Hematopoietic multipotent progenitor cell treated with erythropoietin and hydrocortisone succinate and interleukin-3 and kit ligand, for 6 days (in vitro differentiated cells): ENCODE results near the gene ATG4B.
A peak's percentile ranks its signal among the peaks of the same experiment; 100 is the strongest.

Experiments used
- DNase-seq: peaks from one replicate; pipeline ENCODE4 v3.0.0-alpha.2; 2015

ATG4B gene

GRCh38 chr2:241695651-241696050 is 58.2 kb downstream of the ATG4B start:
- no peak for DNase-seq

GRCh38 chr2:241701149-241701398 is 63.6 kb downstream of the ATG4B start:
- DNase-seq = no peak

DNA sequence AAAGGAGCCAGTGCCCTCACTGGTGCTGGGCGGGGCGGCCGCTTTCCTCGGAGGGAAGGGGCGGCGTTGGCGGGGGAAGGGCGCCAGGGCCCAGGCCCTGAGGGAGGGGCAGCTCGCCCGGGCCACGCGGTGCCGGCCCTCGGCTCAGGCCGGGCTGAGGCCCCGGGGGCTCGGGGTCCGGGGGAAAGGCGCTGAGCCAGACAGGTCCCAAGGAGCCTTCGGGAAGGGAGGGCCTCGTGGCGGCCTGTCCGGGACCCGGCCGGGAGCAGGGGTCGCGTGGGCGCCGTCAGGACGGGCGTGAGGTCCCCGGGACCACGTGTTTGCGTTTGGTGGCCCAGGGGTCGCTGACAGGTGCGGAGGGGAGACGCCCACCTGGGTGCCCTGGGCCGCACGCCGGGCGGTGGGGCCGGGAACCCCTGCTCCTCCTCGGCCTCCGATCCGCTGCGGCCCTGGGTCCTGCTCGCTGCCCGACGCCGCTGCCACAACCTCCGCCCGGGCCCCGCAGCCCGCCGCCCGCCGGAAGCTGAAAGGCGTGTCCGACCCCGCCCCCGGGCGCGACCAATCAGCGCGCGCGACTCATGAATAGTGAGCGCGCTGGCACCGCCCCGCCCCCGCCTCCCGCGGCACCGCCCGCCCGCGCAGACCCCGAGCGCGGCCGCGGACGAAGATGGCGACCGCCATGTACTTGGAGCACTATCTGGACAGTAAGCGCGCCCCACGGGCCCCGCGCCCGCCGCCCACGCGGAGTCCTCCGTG is 64.1 kb downstream of the ATG4B start, which contains the start of gene ING5:
Gene ING5, plus strand, starts transcription at position 641 of the 756 bp plus-strand sequence. Its CDS starts 27 bp downstream, at position 668.
- DNase-seq = peak; percentile 97

DNA sequence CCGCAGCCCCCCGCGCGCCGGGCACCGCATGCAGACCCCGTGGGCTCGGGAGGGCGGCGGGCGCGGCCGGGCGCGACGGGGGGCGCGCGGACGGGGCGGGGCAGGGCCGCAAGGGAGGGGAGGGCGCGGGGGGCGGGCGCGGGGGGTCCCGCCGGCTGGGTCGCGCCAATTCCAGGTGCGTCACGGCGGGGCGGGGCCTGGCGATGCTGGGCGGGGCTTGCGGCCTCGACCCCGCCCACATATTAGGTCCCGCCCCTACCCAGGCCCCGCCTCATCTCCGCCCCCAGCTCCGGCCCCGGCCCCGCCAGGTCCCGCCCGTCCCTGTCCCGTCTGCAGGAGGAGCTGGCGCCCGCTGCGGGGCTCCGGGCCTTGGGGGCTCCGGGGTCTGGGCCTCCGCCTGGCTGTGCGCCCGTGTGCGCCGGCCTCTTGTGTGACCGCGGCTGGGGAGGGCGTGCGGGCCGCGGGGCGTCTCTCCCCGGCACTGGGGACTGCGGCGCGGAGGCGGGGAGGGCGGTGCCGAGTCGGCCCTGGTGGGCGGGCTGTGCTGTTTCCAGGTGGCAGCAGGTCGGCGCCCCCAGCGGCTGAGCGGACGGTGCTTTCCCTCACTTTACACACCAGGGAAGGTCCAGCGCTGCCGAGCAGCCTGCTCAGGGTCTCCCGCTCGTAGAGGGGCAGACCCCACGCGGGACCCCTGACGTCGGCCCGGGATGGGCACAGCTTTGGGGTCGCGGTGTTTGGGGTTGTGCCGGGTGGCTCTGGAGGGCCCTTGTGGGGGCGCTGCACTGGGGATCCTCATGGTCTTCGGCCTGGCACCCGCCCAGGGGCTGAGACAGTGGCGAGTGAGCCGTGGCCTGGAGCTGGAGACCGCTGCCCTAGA is 64.9 kb downstream of the ATG4B start:
- peak; percentile 89 for DNase-seq

- peak; percentile 34 for DNase-seq
Observed at GRCh38 chr2:241703032-241703604, 65.6 kb downstream of the ATG4B start.

GRCh38 chr2:241706537-241706936 is 69.0 kb downstream of the ATG4B start:
- DNase-seq = no peak

DNA sequence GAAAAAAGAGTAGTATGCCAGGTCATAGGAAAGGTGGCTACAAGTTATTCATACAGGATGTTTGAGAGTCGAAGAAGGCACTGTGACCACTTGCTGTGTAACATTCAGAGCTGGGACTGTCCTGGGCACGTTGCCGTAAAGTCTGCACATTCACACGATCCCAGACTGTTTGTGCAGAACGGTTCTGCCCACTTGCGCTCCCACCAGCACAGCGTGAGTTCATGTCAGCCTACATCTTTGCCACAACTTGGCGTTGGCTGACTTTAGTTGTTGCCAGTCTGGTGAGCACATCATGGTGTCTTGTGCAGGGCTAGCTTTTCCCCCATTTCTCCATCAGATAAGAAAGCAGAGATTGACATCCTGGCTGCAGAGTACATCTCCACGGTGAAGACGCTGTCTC is 71.4 kb downstream of the ATG4B start:
- DNase-seq = no peak

DNA sequence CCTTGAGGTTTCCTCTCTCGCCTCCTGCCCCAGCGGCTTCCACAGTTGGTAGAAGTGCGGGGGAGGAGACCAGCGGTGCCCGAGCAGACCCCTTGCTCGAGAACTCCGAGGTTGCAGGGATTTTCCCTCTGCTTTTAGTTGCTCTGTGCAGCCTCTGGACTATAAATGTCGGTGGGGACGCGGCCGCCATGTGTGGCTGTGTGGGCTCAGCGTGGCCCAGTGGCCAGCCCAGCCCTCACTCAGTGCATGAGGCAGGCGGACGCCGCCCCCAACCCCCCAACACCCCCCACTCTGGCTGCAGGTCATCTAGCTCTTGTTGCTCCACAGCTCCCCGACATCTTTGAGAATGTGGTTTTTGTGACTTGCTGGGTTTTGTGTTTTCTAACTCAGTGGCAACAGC is 81.6 kb downstream of the ATG4B start:
- DNase-seq = no peak

GRCh38 chr2:241720099-241720498 is 82.6 kb downstream of the ATG4B start:
- no peak for DNase-seq

- no peak for DNase-seq
Observed at GRCh38 chr2:241720560-241720959, 83.1 kb downstream of the ATG4B start.

DNA sequence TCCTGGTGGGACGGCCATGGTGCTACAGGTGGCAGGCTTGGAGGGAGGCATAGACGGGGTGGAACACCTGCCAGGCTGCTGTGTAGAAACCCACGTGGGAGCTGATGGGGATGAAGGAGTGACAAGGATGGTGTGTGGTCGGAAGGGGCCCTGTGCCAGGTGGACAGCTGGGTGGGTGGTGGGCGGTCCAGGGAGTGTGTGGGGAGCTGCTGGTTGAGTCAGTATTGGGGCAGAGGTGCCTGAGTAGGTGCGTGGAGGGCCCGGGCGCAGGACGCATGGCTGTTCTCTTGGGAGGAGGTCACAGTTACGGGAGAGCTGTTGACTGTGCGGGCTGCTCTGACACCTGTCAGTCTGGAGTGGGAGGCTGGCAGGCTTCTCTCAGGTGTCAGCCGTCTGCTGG is 84.4 kb downstream of the ATG4B start:
- DNase-seq = no peak

DNA sequence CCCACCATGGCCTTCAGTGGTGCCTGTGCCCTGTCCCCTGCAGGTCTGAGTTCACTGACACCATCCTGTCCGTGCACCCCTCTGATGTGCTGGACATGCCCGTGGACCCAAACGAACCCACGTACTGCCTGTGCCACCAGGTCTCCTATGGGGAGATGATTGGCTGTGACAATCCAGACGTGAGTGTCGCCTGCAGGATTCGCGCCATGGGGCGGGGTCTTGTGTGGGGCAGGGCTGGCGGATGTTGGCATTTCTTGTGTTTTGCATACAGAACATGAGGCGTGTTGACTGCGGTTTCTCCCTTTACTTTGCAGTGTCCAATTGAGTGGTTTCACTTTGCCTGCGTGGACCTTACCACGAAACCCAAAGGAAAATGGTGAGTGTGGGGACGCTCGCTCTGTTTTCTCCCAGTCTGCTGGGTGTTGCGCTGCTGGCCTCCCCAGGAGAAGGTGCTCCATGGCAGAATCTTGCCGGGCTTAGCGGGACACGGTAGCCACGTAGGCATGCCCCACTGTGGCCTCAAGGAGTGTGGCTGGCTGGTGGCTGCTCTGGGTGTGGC is 85.5 kb downstream of the ATG4B start:
- no peak for DNase-seq
